GM19397 (cell line): Measurements from ENCODE around the gene YJU2.

Experiments used
- ATAC-seq: cut with Tn5 transposase; IDR thresholded peaks from one replicate; pipeline ENCODE4 v1.9.1; 2021; ENCODE audit warnings: mild to moderate bottlenecking, moderate library complexity; ENCODE audit not compliant: unreplicated experiment

The YJU2 gene

DNA sequence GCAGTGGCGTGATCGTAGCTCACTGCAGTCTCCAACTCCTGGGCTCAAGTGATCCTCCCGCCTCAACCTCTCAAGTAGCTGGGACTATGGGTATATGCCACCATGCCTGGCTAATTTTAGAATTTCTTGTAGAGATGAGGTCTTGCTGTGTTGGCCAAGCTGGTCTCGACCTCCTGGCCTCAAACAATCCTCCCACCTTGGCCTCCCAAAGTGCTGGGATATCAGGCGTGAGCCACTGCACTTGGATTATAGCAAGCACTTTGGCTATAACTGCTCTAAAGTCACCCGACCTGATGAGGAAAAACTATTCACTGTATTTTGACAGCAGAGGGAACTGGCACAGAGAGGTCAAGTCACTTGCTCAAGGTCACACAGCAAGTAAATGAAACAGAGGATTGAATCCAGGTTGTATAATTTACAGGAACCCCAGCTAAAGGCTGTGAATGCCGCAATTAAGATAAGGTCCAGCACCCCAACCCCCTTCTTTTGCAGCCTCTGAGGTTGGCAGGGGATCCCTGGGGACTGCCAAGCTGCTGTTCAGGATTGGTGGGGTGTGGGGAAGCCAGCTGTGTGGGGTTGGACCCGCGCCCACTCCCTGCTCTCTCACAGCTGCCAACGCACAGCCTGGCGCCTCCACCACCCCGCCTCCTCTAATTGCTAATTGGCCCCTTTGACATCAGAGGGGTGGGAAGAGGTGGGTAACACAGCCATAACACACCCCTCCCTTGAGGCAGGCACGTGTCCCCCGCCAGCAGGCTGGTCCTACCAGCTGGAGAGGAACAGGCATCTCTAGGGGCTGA, 49.3 kb downstream of the YJU2 start:
- no peak for ATAC-seq

DNA sequence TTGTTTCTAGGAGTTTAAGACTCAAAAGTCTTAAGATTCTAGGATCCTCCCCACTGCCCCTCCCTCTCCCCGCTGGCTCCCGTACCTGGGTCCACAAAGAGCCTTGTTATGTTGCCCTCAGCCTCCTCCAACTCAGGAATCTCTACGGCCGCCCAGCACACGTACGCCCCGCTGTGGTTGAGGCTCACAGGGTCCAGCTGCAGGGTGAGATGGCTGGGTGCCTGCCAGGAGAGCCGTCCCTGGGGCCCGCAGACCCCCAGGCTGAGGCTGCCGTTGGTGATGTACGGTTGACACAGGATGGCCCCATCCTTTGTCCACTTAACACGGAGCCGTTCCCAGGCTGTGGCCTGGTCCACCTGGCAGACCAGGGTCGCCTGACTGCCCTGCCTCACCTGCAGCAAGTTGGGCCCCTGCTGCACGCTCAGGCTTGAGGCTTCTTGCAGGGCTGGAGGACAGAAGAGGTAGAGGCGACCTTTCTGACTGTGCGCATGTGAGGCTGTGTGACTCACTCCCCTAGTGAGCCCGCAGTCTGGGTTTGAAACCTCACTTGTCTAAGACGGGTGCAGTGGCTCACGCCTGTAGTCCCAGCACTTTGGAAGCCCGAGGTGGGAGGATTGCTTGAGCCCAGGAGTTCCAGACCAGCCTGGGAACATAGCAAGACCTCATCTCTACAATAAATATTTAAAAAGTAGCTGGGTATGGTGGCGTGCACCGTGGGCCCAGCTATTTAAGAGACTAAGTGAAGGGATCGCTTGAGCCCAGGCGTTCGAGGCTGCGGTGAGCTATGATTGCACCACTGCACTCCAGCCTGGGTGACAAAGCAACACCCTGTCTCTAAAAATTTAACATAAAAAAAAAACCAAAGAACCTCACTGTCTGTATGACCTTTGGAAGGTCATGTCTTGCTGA, 51.3 kb downstream of the YJU2 start:
- no peak for ATAC-seq

DNA sequence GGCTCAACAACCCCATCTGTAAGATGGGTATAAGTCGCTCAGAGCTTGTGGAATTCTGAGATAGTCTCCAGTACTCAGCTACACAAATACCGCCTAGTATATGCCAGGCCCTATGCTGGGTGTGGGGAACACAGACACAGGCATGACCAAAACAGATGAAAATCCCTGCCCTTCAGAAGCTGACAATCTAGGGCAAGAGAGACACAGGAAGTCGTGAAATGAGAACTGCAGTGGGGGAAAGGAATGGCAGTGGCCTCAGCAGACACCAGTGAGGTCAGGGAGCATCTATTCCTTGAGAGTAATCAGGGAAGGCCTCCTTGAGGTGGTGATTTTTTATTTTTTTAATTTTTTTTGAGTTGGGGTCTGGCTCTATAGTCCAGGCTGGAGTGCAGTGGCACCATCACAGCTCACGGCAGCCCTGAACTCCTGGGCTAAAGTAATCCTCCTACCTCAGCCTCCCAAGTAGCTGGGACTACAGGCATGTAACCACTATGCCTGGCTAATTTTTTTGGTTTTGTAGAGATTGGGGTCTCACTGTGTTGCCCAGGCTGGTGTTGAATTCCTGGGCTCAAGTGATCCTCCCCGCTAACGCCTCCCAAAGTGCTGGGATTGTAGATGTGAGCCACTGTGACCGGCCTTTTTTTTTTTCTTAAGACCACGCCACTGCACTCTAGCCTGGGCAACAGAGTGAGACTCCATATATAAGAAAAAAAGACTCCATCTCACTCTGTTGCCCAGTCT, 52.1 kb downstream of the YJU2 start:
- no peak for ATAC-seq

DNA sequence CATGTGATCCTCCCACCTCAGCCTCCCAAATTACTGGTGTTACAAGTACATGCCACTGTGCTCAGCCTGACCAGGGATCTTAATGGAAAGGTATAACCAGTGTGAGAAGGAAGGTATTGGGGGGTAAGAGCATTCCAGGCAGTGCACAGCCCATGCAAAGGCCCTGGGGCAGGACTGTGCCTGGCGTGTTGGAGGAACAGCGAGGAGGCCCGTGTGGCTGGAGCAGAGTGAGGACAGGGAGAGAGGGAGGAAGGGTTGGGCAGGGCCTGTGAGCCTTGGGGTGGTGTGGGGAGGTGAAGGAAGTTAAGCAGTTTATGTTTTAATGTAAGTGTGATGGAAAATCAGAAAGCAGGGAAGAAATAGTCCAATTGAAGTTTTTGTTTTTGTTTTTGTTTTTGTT, 53.7 kb downstream of the YJU2 start:
- no peak for ATAC-seq

DNA sequence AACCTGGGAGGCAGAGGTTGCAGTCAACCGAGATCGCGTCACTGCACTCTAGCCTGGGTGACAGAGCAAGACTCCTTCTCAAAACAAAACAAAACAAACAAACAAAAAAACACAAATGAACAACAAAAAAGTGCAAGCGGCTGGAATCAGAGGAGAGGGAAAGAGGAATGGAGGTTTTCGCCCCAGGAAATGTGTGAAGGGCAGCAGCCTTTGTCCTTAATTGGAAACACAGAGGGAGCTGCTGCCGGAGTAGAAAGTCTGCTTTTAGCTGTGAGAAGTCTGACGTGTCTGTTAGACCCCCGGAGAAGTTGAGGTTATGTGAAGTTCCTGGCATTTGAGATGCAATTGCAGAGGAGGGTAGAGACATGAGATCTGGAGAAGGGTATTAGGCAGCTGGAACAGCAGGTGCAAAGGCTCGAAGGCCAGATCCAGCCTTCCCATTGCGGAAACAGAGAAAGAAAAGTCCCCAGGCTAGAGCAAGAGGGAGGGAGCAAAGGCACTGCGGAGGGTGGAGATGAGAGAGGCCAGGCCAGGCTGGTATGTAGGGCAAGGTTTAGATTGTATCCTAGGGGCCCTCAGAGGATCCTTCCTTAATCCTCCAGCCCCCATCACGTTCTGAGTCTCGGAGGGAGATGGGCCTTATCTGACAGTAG, 54.8 kb downstream of the YJU2 start:
- ATAC-seq: no peak

DNA sequence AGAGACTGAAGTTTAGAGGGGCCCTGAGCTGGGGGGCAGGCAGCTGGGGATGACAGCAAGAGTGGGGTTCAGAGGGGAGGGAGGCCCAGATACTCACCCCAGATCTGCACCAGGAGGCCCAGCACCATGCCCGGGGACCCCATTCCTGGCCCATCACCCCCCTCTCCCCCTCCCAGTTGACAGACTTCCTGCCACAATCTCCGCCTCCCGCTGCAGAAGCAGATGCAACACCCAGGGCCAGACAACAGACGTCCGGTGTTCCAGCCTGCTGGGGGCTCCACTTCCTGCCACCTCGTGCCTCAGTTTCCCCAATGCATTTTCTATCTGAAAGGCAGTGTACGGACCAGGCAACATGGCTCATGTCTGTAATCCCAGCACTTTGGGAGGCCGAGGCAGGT, 55.4 kb downstream of the YJU2 start, which contains the start of gene TMIGD2:
TMIGD2 (minus strand) TSS at position 147 of the 398 bp plus-strand sequence; CDS start at position 143, 4 bp downstream.
- no peak for ATAC-seq

DNA sequence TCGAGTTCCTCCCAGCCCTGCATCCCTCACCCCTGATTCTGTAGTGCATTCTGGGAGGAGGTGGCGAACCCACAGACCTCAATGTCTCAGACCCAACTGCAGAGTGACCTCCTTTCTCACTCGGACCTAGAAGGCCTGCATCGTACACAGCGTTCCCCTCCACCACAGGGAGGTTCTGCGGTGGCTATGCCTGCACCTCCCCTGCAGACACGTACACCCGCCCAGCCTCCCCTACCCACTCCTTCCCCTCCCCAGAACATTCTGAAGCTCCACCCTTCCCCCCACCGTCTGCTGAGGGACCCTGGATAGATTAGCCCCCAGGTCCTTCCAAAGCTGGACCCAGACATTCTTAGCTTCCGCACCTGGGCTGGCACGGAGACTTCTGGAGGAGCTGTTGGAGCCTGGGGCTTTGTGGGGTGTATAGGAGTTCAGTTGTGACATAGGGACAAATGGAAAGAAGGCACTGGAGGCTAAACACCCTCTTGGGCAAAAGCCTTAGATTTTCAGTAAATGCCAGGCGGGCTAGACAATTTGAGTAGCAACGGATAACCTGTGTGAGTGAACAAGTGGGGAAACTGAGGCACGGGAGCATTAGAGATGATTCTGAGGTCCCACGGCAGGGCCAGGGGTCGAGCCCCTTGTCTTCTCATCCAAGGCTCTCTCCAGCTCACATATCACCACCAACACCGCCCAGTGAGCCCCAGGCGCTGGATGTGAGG, 57.1 kb downstream of the YJU2 start:
- ATAC-seq: no peak

DNA sequence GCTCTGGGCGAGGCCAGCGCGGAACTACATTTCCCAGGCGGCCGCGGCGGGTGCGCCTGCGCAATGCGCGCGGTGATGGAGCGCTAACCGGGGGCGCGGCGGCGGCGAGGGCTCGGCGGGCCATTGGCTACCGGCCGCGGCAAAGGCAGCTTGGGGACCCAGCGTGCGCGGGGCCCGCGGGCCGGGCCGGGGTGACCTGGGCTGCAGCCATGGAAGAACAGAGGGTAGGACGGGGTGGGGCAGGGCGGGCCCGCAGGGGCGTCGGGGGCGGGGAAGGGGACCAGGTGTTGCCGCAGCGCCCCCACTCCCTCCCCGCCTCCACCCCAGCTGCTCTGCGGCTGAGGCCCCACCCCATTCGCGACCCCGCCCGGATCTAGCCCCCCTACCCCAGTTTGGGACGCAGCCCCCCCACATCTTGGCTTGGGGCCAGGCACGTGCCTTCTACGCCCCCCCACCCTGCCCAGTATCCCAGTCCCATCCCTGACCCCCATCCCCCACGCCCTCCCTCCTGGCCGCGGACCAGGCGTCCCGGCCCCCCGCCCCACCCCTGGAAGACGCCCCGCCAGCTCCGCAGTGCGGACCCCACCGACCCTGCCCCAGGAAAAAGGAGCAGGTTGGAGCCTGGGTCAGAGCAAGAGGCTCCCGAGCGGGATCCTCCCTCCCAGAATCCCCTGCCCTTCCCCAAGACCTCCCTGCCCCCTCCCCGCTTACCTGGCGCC, 57.8 kb downstream of the YJU2 start, which contains the start of gene FSD1:
FSD1 (plus strand) TSS at position 61 of the 719 bp plus-strand sequence; CDS start at position 210, 149 bp downstream.
- no peak for ATAC-seq

DNA sequence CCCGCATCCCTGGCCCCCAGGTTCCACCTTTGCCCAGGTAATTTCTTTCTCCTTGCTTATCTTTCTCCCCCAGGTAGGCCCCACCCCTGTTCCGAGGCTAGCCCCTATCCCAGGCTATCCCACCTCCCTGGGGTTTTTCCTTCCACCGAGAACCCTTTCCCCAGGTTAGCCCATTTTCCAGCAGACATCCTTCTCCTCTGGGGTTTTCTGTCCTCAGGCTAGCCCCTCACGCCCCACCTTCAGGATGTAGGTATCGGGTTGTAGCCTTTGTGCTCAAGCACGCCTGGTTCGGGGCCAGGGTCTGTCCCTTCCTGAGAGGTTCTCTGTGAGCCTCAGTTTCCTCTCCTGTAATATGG, 58.4 kb downstream of the YJU2 start:
- no peak for ATAC-seq

DNA sequence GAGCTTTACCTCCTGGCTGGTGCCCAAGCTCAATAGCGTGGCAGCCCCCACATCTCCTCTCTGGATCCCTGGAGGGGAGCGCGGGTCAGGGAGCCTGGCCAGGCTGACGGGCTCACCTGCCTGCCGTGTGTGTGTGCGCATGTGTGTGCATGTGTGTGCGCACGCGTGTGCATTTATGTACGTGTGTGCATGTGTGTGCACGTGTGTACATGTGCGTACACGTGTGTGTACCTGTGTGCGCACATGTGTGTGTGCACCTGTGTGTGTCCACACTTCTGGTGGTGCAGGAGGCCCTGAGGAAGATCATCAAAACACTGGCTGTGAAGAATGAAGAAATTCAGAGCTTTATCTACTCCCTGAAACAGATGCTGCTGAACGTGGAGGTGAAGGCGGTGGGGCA, 58.8 kb downstream of the YJU2 start:
- ATAC-seq: no peak

DNA sequence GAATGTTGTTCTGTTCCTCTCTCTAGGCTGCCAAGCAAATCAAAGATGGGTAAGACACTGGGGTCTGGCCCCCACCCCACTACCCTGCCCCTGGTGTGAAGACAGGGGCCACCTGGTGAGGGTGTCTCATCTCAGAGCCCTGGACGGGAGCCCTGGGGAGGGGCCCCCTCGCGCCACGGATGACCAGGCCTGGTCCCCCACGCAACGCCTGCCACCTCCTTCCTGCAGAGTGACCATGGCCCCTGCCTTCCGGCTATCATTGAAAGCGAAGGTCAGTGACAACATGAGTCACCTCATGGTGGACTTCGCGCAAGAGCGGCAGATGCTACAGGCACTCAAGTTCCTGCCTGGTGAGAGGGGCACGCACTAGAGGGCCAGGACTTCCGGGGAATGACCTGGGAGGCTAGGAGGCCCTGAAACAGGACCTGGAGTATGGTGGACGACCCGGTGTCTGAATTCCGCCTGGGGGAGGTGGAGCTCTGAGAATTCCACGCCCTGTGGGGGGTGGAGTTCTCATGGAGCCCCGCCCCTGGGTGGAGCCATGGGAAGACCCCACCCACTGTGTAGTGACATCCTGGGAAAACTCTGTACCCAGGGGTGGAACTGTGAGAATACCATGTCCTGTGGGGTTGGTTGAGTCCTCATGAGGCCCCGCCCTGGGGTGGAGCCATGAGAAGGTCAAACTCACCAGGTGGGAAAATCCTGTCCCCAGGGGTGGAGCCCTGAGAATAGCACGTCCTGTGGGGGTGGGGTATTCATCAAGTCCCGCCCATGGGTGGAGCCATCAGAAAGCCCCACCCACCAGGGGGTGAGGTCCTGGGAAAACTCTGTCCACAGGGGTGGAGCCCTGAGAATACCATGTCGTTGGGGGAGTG, 63.6 kb downstream of the YJU2 start:
- no peak for ATAC-seq

DNA sequence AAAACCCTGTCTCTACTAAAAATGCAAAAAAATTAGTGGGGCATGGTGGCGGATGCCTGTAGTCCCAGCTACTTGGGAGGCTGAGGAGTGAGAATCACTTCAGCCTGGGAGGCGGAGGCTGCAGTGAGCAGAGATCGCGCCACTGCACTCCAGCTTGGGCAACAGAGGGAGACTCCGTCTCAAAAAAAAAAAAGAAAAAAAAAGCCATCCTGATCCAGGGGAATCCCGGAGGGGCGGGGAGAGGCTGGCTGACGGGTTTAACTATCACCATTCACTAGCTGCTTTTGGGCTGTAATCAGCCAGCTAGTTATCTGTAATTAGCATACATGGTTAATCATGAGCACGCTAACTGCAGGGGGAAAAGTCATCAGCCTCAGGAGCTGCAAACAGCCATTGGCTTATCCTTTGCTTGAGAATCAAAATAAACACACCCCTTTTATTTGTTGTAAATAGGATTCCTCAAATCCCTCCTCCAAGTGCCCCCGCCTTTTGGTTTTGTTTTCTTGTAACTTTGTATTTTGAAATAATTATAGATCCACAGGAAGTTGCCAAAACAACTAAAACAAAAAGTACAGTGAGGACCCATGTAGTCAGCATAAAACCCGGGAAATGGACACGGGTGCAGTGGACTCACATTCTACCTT, 67.1 kb downstream of the YJU2 start:
- ATAC-seq: no peak

DNA sequence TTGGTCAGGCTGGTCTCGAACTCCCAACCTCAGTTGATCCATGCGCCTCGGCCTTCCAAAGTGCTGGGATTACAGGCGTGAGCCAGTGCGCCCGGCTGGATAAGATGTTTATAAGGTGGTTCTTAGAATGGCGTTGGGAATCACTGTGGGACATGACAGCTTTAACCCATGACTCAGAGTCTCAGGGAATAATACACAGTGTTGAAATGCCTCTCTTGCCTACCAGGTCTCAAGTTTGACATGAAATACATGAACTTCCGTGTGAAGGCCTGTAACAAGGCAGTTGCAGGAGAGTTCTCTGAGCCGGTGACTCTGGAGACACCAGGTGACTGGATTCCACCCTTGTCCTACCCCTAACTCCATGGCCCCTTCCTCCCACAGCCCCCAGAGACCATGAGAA, 70.1 kb downstream of the YJU2 start:
- ATAC-seq: no peak

DNA sequence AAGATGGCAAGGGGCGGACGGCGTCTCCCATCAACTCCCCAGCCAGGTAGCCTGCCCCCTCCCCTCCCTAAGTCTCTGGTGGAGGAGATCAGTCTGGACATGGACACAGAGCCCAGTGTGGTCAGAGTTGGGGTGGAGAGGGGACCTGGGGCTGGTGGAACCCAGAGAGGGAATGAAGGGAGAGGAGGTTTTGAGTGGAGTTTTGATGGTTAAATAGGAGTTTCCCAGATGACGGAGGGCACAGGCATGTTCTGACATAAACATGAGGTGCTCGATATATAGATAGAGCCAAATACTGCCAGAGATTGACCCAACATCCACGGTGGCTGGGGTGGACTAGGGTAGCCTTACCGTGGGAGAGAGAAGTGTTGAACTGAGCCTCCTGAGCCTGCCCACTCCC, 71.6 kb downstream of the YJU2 start:
- ATAC-seq: no peak
